Testis (tissue), 2 donors: ENCODE measurements around the gene RIOK1.

Source experiments
- CTCF ChIP-seq, 3 experiments: fragments of 450-650 bp in 2 of 3; fragments of 200-600 bp in 1 of 3; sonication (generic) in 1 of 3; IDR thresholded peaks; one replicate each; pipeline ENCODE4 v1.5.1; 2016 to 2019; ENCODE audit warnings: antibody characterized with exemption in 3 of 3, mild to moderate bottlenecking in 2 of 3, moderate library complexity in 1 of 3
- POLR2A ChIP-seq: fragments of 450-650 bp; IDR thresholded peaks from one replicate; pipeline ENCODE4 v1.6.1; 2017; ENCODE audit warnings: antibody characterized with exemption, mild to moderate bottlenecking, moderate library complexity

- no peak for TF ChIP-seq CTCF (IDR thresholded peaks at IDR 0.05)
- TF ChIP-seq POLR2A: no peak
These were observed 37.0 kb downstream of the RIOK1 start for GRCh38 chr6:7426447-7427169.
